Skin of body (tissue), 2 donors: ENCODE results near the gene VPS4B. TPM values are rescaled to one million over a fixed set of nuclear protein-coding genes. Genes with fewer than 3 reads are reported as not detected.

Source experiments
- DNase-seq: peaks from one replicate; lab custom pipeline; 2025; lab: John Stamatoyannopoulos, UW
- total RNA-seq: library from RNA; depleted of rRNA; stranded (reverse); fragments of >200 nt; gene quantifications from one replicate; pipeline ENCODE4 v1.2.3, GENCODE V29; 2014

VPS4B gene
- total RNA-seq, 1 donor from 2014 or later = 46.6 TPM

- no peak for DNase-seq
These were observed 8.9 kb upstream of the VPS4B start for GRCh38 chr18:63431180-63431579.

GRCh38 chr18:63430526-63430925, 8.2 kb upstream of the VPS4B start:
- DNase-seq = no peak

- no peak for DNase-seq
These were observed 5.3 kb upstream of the VPS4B start for GRCh38 chr18:63427558-63427957.

- DNase-seq = no peak
These were observed 608 bp upstream of the VPS4B start for GRCh38 chr18:63422864-63423304.

- DNase-seq = no peak
These were observed 762 bp downstream of the VPS4B start for GRCh38 chr18:63421514-63421913.

- DNase-seq = no peak
These were observed 9.3 kb downstream of the VPS4B start for GRCh38 chr18:63412953-63413352.

- DNase-seq = no peak
These were observed 11.5 kb downstream of the VPS4B start for GRCh38 chr18:63410792-63411191.

- no peak for DNase-seq
These were observed 13.0 kb downstream of the VPS4B start for GRCh38 chr18:63409301-63409700.

- no peak for DNase-seq
These were observed 14.5 kb downstream of the VPS4B start for GRCh38 chr18:63407734-63408133.

GRCh38 chr18:63405986-63406385, 16.3 kb downstream of the VPS4B start:
- DNase-seq = no peak

GRCh38 chr18:63402246-63403162, 19.8 kb downstream of the VPS4B start:
- no peak for DNase-seq

GRCh38 chr18:63399300-63399699, 23.0 kb downstream of the VPS4B start:
- DNase-seq = no peak

- DNase-seq = no peak
These were observed 24.9 kb downstream of the VPS4B start for GRCh38 chr18:63397349-63397748.

GRCh38 chr18:63395503-63395902, 26.8 kb downstream of the VPS4B start:
- no peak for DNase-seq

GRCh38 chr18:63394954-63395353, 27.3 kb downstream of the VPS4B start:
- no peak for DNase-seq

GRCh38 chr18:63387861-63388260, 34.4 kb downstream of the VPS4B start:
- DNase-seq = no peak

GRCh38 chr18:63382843-63383242, 39.4 kb downstream of the VPS4B start:
- DNase-seq = no peak

- no peak for DNase-seq
These were observed 42.7 kb downstream of the VPS4B start for GRCh38 chr18:63379639-63379962.

- DNase-seq = no peak
These were observed 43.2 kb downstream of the VPS4B start for GRCh38 chr18:63378919-63379638.

- DNase-seq = no peak
These were observed 44.8 kb downstream of the VPS4B start for GRCh38 chr18:63377275-63377980.

- DNase-seq = no peak
These were observed 45.7 kb downstream of the VPS4B start for GRCh38 chr18:63376538-63376937.

GRCh38 chr18:63374540-63374939, 47.7 kb downstream of the VPS4B start:
- DNase-seq = peak; percentile 83
